ENCODE measurements around the gene ARFIP2.

- TF ChIP-seq SUZ12 (IDR thresholded peaks at IDR 0.05; ENCODE audit: extremely low read depth, insufficient read depth, insufficient read length), result no peak
- no peak for TF ChIP-seq YY1 (IDR thresholded peaks at IDR 0.05; ENCODE audit: insufficient read depth, insufficient read length)
- TF ChIP-seq ZNF274 (IDR thresholded peaks at IDR 0.05; ENCODE audit: low read depth, low read length), result no peak
Measured at GRCh38 chr11:6455070-6455469, 26.1 kb downstream of the ARFIP2 start.
